ENCODE results near the gene CSGALNACT2. TPM values are rescaled to one million over a fixed set of nuclear protein-coding genes. Genes with fewer than 3 reads are reported as not detected.

CSGALNACT2 gene
- total RNA-seq, 4 donors from 2014 or later = 14.4 to 24.1 (median 20.0) TPM

DNA sequence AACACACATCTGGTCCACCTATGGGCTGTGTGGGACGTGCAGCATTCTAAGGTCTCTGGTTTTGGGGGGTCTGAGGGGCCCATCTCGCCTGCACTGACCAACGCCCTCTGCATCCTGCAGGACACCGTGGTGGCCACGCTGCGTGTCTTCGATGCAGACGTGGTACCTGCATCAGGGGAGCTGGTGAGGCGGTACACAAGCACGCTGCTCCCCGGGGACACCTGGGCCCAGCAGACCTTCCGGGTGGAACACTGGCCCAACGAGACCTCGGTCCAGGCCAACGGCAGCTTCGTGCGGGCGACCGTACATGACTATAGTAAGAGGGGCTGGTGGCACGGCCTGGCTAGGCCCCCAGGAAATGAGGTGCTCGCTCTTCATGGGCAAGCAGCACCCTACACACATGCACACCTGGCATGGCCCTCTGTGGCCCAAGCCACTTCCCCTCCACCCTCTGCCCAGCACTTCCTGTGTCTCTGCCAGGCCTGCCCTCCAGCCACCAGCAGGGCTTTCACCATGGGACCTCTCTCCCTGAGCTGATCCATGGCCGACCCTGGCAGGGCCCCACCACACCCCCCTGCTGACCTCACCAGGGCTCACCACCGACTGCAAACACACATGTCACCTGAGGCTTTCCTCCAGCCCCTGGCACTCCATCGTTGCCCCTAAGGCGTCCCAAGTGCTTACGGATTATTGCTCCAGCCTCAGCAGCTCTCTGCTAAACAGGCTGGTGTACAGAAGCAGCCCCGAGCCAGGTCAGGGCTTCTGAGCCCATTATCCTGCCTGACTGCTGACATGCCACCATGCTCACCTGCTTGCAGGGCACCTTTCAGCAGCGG lies 31.8 kb upstream of the CSGALNACT2 start:
- Histone ChIP-seq H3K36me3 (no peaks in the 10 kb centered on the region), H3K27me3 (no peaks in the 10 kb centered on the region), H3K27ac (no peak overlapping the region), H3K9me3 (no peaks in the 10 kb centered on the region), H3K4me1 (peaks cover 10% of the 10 kb centered on the region in 2 donors), H3K4me3 (replicated peaks in 1 of 3) (no peak overlapping the region)
- no peak for TF ChIP-seq POLR2A (IDR thresholded peaks at IDR 0.05)
- TF ChIP-seq, protein P1, sequence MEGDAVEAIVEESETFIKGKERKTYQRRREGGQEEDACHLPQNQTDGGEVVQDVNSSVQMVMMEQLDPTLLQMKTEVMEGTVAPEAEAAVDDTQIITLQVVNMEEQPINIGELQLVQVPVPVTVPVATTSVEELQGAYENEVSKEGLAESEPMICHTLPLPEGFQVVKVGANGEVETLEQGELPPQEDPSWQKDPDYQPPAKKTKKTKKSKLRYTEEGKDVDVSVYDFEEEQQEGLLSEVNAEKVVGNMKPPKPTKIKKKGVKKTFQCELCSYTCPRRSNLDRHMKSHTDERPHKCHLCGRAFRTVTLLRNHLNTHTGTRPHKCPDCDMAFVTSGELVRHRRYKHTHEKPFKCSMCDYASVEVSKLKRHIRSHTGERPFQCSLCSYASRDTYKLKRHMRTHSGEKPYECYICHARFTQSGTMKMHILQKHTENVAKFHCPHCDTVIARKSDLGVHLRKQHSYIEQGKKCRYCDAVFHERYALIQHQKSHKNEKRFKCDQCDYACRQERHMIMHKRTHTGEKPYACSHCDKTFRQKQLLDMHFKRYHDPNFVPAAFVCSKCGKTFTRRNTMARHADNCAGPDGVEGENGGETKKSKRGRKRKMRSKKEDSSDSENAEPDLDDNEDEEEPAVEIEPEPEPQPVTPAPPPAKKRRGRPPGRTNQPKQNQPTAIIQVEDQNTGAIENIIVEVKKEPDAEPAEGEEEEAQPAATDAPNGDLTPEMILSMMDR (IDR thresholded peaks at IDR 0.05) = no peak
- WGBS, 2 donors = 80 to 87% methylated on average over 11 to 27 of the region's 28 CpGs
- DNase-seq = no peak
- intact Hi-C loops (cut with DNase I) = loop anchor here (10.0 kb wide), 1 partner anchor 352 kb away; no protein-coding TSS in a partner anchor

DNA sequence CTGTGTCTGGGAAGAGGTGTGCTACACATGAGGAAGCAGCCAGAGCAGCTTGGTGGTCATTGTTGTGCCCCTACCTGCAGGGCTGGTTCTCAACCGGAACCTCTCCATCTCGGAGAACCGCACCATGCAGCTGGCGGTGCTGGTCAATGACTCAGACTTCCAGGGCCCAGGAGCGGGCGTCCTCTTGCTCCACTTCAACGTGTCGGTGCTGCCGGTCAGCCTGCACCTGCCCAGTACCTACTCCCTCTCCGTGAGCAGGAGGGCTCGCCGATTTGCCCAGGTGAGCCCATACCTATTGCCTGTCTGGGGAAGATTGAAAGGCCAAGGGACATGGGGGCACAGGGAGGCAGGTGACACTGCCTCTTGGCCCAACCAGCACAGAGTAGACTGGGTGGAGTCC lies 29.3 kb upstream of the CSGALNACT2 start:
- WGBS, 2 donors = 84% methylated on average over 12 of the region's 12 CpGs; no CpG with 5 or more reads in 1 of the 2 donors
- intact Hi-C loops (cut with DNase I) = loop anchor here (10.0 kb wide), 1 partner anchor 354 kb away; no protein-coding TSS in a partner anchor

DNA sequence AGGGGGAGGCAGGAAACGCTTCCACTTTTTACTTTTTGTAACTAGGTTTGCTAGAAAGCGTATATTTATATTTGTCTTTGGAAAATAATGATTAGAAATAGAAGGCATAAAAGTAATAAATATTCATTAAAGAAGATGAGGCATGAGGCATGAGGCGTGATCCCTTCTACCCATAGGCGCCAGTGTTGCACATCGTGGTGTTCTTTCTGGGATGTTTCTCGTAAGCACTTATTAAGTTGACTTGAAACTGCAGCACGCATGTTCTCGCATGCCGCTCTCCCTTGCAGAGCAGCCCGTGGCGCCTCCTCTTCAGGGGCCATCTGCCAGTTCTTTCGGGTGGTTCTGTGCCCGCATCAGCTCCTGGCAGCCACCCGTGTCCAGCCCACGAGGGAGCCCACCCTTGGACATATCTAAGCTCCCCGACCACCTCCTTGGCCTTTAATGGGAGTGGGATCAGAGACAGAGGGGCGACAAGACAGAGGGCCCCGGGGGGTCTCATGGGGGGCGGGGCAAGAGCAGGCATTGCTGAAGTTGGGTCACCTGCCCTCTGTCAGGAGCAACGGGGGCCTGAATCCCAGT lies 28.5 kb upstream of the CSGALNACT2 start:
- H3K27ac ChIP-seq = no peak overlapping the region
- H3K4me3 ChIP-seq (replicated peaks in 1 of 3) = no peak overlapping the region
- no peak for DNase-seq
- no peaks in the 10 kb centered on the region for H3K36me3 ChIP-seq
- H3K4me1 ChIP-seq = peaks cover 6% of the 10 kb centered on the region in 2 donors
- WGBS, 2 donors = 80 to 83% methylated on average over 20 of the region's 20 CpGs
- no peaks in the 10 kb centered on the region for H3K27me3 ChIP-seq
- no peaks in the 10 kb centered on the region for H3K9me3 ChIP-seq
- intact Hi-C loops (cut with DNase I) = loop anchor here (10.0 kb wide), 1 partner anchor 355 kb away; no protein-coding TSS in a partner anchor
- TF ChIP-seq, protein P1 (IDR thresholded peaks at IDR 0.05) = no peak
- TF ChIP-seq POLR2A (IDR thresholded peaks at IDR 0.05) = no peak

More for the DNA sequence above, 29.3 kb upstream of the CSGALNACT2 start:
- Histone ChIP-seq H3K4me1 (peaks cover 10% of the 10 kb centered on the region in 2 donors), H3K4me3 (replicated peaks in 1 of 3) (no peak overlapping the region), H3K9me3 (no peaks in the 10 kb centered on the region), H3K36me3 (no peaks in the 10 kb centered on the region), H3K27ac (no peak overlapping the region), H3K27me3 (no peaks in the 10 kb centered on the region)
- no peak for DNase-seq
- no peak for TF ChIP-seq POLR2A (IDR thresholded peaks at IDR 0.05)
- TF ChIP-seq, protein P1 (IDR thresholded peaks at IDR 0.05) = no peak

DNA sequence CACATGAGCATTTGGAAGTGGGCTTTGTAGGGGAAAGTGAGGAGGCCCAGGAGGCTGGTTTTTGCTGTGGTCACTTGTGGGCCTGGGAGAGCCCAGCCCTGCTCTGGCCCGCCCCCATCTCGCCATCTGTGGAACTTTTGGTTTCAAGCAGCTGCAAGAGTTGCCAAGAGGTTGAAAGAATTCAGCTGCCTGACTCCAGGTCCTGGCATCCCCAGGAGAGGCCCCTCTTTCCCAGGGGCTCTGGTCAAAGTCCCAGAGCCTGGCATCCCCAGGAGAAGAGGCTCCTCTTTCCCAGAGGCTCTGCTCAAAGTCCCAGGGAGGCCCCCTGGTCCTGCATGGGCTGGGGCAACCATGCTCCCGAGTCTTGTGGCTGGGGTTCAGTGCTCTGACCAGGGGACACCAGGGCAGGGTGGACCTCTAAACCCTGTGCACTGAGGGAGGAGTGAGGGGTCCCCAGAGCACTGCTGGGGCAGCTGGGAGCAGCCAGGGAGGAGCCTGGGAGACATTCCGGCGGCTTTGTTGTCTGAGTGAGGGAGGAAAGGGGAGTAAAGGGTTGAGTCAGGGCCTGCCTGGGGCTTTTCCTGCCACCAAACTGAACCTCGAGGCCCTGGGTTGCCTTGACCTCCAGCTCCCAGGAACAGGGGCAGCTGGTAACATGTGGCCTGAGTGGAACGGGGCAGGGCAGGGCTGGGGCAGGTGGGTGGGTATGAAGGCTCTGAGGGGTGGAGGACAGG lies 27.7 kb upstream of the CSGALNACT2 start:
- Histone ChIP-seq H3K27ac (no peak overlapping the region), H3K27me3 (no peaks in the 10 kb centered on the region)
- WGBS, 2 donors = 59 to 81% methylated on average over 6 to 7 of the region's 7 CpGs

More for the DNA sequence above, 27.7 kb upstream of the CSGALNACT2 start:
- intact Hi-C loops (cut with DNase I) = no loop called here
- Histone ChIP-seq H3K36me3 (no peaks in the 10 kb centered on the region), H3K4me3 (replicated peaks in 1 of 3) (no peak overlapping the region), H3K9me3 (no peaks in the 10 kb centered on the region), H3K4me1 (peaks cover 0 to 3% of the 10 kb centered on the region in 2 donors)
- TF ChIP-seq, protein P1 (IDR thresholded peaks at IDR 0.05) = no peak
- TF ChIP-seq POLR2A (IDR thresholded peaks at IDR 0.05) = no peak
- DNase-seq = no peak

All from thyroid gland (tissue), 4 donors.